Ureter (tissue), 1 donor: ENCODE measurements around the gene TBC1D4. TPM values are rescaled to one million over a fixed set of nuclear protein-coding genes. Genes with fewer than 3 reads are reported as not detected.

Source experiments
- DNase-seq: peaks from one replicate; pipeline ENCODE4 v3.0.0-alpha.2; 2020; ENCODE audit warnings: low spot score
- total RNA-seq: library from RNA; stranded (reverse); gene quantifications from one replicate; pipeline ENCODE4 v1.2.4, GENCODE V29; 2023
- donor health status: DM: yes; HTN: yes; CAD: no.

The TBC1D4 gene
- total RNA-seq, 1 donor from 2014 or later, result 28.3 TPM

DNA sequence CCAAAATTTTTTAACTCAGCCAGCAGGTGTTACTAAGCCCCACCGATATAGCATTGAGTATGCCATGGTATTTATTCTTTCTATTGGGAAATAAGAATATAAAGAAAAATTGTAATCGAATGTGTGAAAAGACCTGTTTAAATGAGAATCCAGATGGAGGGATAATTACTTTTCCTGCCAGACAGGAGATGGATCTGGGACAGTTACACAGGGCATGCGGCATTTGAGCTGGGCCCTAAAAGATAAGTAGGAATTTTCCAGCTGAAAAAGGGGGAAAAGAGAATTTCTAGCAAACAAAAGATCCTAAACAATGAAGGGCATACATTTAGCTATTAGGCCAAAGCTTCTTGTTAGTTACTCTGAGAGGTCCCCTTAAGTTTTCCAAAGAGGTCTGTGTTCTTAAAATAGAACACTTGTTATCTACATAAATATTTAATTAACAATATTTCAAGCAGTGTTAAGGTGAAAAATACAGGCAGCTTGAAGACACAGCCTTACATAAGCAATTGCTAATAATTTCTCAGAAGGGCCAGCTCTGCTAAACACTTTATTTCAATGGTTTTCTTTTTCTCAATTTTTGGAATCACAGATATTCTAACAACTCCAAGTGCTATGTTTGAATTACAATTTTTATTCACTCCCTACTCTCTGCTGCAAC, 63.7 kb downstream of the TBC1D4 start:
- DNase-seq, result no peak

DNA sequence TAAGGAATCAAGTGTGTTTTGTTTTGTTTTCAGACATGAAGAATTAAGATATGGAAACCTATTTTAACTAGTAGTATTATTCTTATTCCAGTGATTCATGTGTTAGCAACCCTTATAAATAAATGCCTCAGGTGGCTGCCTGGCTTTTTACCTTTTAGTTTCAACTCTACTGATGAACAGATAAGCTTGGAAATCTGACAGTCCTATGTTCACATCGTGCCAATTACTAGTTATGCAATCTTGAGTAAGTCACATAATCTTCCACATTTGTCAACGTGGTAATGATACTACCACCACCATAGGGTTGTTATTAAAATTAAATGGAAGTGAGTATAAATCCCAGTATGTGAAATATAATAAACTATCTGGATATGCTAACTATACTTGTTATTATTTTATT, 64.3 kb downstream of the TBC1D4 start:
- no peak for DNase-seq

DNA sequence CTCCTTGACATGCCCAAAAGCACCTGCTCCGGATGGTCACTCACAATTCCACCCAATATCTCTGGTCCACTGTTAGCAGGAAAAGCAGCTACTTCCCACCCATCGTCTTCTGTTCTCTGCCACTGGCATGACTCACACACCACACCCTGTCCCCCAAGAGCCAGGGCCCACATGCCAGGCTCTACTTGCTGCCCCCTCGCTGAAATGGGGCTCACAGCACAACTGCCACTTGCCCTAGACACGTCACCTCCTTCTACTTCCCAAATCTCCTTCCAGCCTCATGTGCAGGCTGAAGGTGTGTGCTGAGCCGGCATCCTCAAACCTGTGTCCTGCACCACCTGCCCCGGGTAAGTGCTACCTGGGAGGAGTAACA, 65.0 kb downstream of the TBC1D4 start:
- DNase-seq, result no peak

DNA sequence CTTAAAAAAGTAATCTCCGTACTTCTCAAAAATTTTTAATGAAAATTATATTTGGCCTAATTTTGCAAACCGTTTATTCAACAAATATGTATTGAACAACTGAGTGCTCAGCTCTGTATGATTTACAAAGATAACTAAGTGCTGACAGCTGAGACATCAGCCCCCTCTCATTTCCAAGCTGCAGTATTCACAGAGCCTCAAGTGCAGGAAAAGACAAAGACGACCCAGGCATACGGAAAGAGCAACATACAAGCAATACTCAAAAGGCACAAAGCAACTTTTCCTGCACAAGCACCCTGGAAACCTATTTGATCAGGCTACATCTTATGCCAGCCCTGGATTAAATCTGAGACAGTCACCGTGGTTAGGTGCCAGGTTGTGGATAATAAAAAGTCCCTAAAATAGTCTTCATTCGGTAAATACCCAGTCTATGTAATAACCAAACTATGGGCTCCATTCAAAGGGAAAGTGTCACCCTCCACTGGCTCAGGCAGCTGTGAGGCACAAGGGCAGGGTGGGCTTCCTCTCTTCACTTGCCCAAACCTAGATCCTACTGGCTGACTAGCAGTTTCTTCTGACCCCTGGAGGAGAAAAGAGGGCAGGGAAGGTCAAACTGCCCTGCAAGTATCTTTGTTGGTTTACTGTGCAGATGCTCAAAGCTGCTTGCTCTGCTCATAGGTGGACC, 65.5 kb downstream of the TBC1D4 start:
- no peak for DNase-seq

DNA sequence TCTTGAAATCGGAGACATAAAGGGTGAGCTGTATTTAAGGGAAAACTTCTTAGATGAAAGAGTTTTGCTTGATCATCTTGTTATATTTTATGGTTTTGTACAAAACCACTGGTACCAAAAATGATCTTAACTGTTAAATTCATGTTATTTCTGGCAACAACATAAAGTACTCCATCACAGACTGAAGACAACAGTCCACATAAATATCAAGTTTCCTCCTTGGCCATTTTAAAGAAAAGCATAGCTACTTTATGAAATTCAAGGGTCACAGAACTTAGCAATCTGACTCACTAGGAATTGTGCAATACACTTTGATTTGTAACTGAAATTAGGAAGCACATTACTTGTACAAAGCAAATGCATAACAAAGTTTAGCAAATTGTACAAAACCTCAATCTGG, 66.3 kb downstream of the TBC1D4 start:
- DNase-seq, result no peak

DNA sequence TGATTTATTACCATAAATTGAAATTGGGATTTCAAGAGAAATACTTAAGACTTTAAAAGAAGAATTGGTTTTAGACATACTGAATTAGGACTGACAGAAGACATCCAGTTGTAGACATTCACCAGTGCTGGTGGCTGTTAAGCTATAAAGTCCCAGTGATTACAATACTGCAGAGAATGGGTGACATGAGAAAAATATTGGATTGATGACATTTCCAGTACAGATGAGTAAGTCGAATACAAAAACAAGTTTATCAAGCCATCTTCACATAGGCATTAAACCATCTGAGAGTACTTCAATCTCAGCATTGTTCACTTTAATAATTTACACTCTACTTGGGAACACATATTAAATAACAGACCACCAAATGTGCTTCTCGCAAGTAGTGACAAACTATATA, 66.8 kb downstream of the TBC1D4 start:
- DNase-seq, result no peak

DNA sequence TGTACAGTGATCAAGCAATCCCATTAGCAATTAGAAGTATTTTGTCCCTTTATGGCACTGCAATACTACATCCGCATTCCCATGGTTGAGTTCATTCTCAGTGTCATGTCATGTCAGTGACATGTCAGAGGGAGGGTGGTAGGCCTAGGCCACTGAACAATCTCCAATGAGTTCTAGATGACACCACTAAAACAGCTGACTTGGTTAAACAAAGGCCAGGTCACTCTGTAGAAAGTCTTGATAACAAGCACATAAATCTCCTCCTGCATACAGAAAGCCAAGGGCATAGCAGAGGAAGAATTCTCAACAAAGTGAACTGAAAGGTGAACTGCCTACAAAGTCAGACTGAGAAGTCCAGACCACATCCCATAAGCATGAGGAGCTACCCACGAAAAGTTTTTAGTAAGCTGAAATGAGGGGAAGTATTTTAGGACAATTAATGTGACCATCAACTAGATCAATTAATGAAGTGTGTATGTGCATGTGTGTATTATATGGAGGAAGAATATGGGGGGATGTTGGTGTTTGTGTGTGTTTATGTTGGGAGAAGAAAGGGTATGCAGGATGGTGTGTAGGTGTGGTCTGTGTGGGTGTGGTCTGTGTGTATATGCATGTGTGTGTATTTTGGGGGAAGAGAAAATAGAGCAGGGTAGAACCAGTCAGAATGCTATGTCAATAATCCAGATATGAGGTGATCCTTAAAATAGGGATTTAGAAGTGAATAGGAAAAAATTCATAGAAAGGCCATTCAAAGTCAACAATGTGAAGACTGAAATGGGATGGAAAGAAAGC, 67.7 kb downstream of the TBC1D4 start:
- DNase-seq, result no peak

DNA sequence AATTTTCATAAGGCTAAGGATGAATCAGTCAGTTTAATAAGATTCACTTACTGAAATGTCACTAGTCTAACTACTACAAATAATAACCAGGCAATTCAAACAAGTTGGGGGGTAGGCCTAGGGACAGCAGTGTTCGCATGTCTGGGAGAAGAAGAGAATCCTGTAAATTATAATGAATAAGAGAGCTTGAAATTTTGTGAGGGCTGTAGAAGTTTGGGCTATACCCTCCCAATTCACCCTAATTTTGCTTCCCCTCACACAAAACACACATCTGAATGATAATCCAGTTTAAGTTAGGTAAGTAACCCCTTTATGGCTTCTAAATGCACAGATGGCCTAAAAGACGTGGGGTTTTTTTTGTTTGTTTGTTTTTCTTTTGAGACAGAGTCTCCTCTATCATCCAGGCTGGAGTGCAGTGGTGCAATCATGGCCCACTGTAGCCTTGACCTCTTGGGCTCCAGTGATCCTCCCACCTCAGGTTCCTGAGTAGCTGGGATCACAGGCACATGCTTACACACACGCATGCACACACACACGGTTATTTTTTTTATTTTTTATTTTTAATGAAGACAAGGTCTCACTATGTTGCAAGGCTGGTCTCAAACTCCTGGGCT, 69.9 kb downstream of the TBC1D4 start:
- no peak for DNase-seq

DNA sequence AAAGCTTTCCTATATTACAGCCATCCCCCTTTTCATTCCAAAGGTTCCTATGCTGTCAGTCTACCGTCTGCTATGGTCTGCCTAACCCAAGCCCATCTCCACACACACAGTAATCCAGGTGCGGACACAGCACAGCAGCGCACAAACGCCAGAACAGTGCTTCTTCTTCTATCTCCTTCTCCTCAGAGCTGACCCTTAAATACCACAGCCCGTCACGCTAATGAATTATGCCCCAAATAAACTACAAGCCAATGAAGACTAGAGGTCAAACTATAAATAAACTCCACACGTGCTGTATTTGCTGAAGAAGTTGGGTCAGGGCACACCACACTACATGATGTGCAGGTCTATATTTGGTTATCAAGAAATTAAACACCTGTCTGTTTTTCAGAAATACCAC, 71.8 kb downstream of the TBC1D4 start:
- DNase-seq, result no peak

DNA sequence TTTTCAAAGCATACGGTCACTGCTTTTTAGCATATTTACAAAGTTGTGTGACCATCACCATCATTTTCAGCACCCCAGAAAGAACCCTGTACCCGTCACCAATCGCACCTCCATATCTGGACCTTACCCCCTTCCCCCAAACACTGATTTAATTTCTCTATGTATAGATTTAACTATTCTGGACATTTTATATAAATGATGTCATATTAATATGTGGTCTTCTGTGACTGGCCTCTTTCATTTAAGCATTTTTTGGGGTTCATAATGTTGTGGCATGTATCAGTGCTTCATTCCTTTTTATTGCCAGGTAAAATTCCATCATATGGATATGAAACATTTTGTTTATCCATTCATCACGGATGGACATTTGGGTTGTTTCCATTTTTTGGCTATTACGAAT, 74.0 kb downstream of the TBC1D4 start:
- no peak for DNase-seq

DNA sequence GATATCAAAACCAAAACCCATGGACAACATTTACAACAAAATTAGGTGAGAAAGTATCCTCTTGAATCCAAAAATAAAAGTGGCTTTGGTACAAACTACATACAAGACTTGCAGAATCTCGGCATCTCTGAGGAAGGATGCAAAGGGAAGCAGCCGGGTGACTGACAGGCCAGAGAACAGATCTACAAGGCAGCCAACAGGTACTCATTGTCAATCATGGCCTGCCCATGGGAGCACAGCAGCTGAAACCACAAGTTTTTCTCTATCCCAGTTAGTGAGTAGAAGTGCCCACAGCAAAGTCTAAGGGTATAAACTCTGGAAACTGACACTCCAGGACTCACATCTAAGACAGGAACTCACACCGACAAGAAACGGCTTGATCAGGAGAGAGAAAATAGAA, 74.5 kb downstream of the TBC1D4 start:
- DNase-seq, result no peak

DNA sequence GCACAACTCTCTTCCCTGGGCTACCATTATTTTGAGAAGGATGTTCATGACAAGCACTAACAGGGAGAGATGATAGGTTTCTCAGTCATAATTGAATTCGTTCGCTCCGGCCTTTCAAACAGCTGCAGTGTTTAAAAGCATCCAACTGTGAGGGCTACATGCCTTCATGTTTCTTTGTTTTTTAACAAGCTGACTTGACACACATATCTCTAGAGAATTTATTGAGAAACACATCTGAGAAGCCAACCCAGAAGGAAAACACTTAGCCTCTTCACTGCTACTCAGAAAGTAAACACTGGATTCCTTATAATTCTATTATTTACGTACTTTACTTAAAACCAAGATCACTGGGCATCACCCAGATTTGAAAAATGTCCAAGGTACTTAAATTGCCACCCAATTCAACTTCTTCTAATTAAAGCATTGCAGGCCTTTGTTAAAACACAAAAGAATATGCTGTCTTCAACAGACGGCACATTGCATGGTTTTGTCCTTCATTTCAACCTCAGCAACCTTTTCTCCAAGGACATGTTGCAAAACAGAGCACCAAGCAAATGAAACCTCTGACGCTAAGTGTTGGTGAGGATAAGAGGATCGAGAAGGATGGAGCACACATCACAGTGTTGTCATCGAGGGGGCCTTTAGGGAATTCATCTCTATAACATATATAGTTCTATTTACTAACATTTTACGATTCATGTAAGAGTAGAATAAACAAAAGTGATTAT, 75.8 kb downstream of the TBC1D4 start:
- no peak for DNase-seq

DNA sequence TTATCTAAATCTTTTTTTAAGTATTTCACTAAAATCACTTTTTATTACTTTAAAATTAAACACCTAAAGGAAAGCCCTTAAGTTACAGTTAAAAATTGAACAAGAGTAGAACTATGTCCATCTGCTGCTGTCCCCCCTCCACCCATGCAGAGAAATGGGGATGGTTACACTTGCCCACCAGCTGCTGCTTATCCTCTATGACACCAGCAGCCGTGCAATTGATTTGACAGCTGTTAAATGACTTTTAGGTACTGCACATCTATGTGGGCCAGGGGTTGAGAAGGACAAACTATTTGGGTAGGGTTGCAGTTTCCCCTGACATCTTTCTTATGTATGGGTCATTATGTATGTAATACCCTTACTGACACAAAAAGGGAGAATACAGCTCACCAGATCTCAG, 77.2 kb downstream of the TBC1D4 start:
- DNase-seq, result no peak

DNA sequence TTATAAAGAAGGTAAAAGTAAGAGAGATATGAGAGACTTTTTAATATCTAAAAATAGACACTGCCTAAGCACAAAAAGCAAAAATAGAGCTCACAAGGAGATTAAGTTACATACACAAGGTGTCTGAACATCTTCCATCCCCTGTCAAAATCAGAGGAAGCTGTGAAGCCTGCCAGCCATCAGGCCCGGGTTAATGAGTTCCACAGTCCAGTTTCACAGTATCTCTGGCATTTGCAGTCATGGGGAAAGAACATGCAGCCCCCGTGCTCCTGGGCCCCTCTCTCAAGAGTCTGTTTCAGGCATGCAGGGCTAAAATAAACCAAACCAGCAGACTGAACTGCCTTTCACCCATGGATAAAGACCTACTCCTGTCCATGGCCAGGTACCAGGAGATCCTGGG, 79.2 kb downstream of the TBC1D4 start:
- no peak for DNase-seq

DNA sequence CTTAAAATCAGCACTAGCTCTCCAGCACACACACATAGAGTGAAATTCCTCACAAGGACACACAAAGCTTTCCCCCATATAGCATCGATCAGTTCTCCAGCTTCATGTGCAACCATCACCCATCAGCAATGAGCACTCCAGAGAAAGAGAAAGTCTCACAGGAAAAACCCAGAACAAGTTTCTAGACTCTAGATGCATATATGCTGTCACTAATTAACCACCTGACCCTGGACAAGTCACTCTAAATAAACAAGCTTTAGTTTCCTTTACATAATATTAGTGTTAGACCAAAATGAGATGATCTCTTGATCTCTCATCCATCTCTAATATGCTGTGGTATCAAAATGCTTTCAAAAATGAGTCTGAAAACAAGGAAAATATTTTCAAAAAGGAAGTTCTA, 81.2 kb downstream of the TBC1D4 start:
- no peak for DNase-seq

DNA sequence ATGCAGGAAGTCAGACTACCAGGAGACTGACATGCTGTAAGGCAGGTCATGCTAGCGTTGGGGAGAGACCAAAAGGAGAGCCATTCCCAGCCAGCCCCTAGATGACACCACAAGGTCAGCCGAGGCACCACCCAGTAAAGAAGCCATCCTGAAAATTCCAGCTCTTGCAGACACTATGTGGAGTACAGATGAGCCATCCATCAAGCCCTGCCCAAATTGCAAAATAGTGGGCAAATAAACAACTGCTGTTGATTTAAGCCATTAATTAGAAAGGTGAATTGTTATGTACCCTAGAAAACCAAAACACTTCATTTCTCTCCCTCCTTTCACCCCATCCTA, 82.1 kb downstream of the TBC1D4 start:
- DNase-seq, result no peak

DNA sequence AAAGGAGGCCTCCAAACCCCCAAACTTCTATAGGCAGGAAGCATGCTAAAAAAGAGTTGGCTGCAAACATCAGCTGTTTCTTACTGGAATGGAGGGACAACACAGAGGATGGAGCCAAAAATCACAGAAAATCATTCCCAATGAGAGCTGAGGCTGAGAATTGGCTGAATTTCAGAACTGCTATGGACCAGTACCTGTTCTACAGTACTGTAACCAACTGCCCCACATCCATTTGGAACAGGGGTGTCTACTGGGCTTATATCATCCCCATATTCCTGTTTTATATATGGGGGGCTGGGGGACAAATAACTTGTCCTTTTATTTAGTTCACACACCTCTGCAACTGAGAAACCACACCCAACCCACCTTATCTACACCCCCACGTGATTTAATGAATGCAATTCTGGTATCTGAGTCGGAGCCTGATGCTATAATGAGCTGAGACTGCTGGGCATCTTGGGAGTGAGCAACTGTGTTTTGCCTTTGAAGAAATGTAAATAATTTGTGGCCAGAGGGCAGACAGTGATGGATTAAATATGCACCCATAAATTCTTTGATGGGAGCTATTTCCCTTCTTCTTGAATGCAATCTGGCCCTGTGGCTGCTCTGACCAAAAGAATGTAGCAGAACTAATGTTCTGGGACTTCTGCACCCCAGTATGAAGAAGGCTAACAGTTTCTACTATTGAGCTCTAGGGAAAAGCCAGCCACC, 82.6 kb downstream of the TBC1D4 start:
- DNase-seq, result no peak

DNA sequence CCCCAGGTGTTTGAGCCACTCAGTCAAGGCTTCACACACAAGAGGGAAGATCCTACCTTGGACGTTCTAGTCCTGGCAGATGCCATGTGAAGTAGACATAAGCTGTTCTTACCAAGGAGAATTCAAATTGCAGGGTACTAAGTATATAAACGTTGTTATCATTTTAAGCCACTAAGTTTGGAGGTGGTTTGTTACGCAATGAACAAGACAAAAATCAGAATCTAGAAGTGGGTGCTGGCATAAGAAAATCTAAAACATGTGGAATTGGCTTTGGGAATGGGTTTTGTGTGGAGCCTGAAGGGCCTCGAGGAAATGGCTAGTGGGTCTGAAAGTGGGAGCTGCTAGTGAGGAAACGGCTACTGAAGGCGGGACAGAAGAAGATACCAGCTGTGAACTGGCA, 83.9 kb downstream of the TBC1D4 start:
- DNase-seq, result no peak

DNA sequence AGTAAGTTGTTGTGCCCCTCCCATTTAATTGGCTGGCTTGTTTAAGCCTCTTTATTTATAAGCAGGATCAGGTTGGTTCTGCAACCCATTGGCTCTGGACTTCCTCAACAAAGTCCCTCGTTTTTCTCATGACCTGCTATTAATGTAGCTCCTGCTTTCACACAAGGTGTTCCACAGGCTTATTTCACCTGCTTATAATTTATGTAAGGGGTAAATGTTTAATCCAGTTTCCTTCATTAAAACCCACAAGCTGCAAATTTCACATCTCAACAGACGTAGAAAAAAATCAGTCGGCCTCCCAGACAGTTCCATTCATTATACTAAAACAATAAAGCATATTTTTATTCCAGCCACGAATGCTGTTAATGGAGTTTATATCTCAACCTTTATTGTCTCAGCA, 86.1 kb downstream of the TBC1D4 start:
- DNase-seq, result no peak

DNA sequence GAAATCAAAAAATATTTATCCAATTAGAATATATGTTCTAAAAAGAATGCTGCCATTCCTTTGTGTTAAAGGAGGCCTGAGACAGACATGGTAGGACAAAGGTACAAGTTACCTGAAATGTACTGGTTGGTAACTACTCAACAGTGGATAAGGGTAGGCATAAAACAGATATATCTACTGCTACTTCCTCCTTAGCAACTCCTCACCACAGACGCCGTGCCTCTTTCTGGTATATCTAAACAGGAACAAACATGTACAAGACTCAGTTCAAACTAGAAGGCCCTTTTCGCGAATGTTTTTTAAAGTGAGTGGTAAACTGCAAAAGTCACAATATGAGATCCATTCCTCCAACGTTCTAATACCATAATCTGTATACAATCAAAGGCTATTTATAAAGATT, 86.9 kb downstream of the TBC1D4 start:
- no peak for DNase-seq

DNA sequence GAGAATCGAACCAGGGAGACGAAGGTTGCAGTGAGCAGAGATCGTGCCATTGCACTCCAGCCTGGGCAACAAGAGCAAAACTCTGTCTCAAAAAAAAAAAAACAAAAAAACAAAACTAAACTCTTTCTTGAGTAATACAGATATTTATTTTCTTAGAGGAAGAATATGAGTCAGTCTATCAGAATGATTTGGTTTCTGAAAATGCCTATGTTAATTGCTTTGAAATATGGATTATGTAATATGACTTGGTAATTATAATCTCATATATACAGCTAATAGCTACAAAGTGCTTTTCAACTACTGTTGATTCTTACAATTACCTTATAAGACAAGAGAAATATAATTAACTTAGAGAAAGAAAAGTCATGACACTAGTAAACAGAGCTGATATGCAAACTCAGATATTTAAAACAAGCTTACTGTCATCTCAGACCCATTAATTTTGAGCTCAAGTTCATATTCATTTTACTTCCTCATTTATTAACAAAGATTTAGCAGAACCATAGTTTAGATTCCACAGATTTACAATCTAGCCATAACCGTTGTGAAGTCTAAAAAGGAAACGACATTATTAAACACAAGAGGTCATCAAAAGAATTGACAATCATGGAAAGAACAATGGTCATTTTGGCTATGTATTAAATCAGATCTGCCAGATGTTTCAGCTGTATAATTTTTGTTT, 88.0 kb downstream of the TBC1D4 start:
- DNase-seq, result no peak
